Gastroesophageal sphincter (tissue), 4 donors: Measurements from ENCODE around the gene TAAR8. TPM values are rescaled to one million over a fixed set of nuclear protein-coding genes. Genes with fewer than 3 reads are reported as not detected.
"Not testable (repeated sequence)": the region's sequence is repeated elsewhere in the genome, so short reads cannot be mapped to it uniquely, and the experiment has no call there.

ENCODE experiments used
- ATAC-seq: fragments of 150-250 bp; one replicate; pipeline ENCODE4 v1.9.1; 2016; ENCODE audit warnings: mild to moderate bottlenecking, moderate library complexity
- H3K27ac ChIP-seq, 4 donors: fragments of 200-600 bp; sonication (generic) in 3 of 4; 1 replicate in 3 of 4; 2 replicates in 1 of 4; pipeline ENCODE4 v1.5.1; 2016 to 2019
- H3K27me3 ChIP-seq: fragments of 200-600 bp; sonication (generic); one replicate; pipeline ENCODE4 v1.5.1; 2019
- H3K36me3 ChIP-seq, 2 donors: fragments of 200-600 bp; sonication (generic); one replicate each; pipeline ENCODE4 v1.5.1; 2019; ENCODE audit warnings: control low read depth in 1 of 2
- H3K4me1 ChIP-seq, 3 donors: fragments of 200-600 bp; sonication (generic); 1 replicate in 2 of 3; 2 replicates in 1 of 3; pipeline ENCODE4 v1.5.1; 2016 to 2019; ENCODE audit warnings: control low read depth in 2 of 3
- H3K4me3 ChIP-seq, 2 donors: fragments of 200-600 bp; sonication (generic); one replicate each; pipeline ENCODE4 v1.5.1; 2019; ENCODE audit warnings: mild to moderate bottlenecking in 1 of 2, moderate library complexity in 1 of 2
- H3K9me3 ChIP-seq, 3 donors: fragments of 200-600 bp; sonication (generic); one replicate each; pipeline ENCODE4 v1.5.1; 2017 to 2019; ENCODE audit warnings: control low read depth in 2 of 3
- CTCF ChIP-seq, 4 experiments: fragments of 200-600 bp in 2 of 4; fragments of 450-650 bp in 2 of 4; sonication (generic) in 1 of 4; IDR thresholded peaks; one replicate each; pipeline ENCODE4 v1.5.1; 2017 to 2019; ENCODE audit warnings: antibody characterized with exemption in 4 of 4, mild to moderate bottlenecking in 2 of 4, moderate library complexity in 2 of 4
- EP300 ChIP-seq: sonication (generic); formaldehyde crosslinking; IDR thresholded peaks from one replicate; pipeline ENCODE4 v1.6.1; 2017; ENCODE audit warnings: antibody characterized with exemption, mild to moderate bottlenecking
- POLR2A ChIP-seq, 2 donors: fragments of 450-650 bp; IDR thresholded peaks; one replicate each; pipeline ENCODE4 v1.6.1; 2017; ENCODE audit warnings: antibody characterized with exemption in 2 of 2, mild to moderate bottlenecking in 2 of 2, moderate library complexity in 1 of 2
- POLR2AphosphoS5 ChIP-seq: sonication (generic); formaldehyde crosslinking; IDR thresholded peaks from one replicate; pipeline ENCODE4 v1.6.1; 2017; ENCODE audit warnings: antibody characterized with exemption
- WGBS, 2 donors: methylation state at CpG; one replicate each; pipeline ENCODE4 v1.1.5; 2018; ENCODE audit warnings: low coverage in 1 of 2; 5-methylcytosine and 5-hydroxymethylcytosine counted together
- total RNA-seq, 4 donors: library from RNA; depleted of rRNA; stranded (reverse); fragments of >200 nt; gene quantifications; one replicate each; pipeline ENCODE4 v1.1.0, GENCODE V29; 2016

TAAR8 gene
- total RNA-seq, 4 donors from 2014 or later: not detected

GRCh38 chr6:132537977-132538376 is 14.5 kb upstream of the TAAR8 start, which contains the start of gene TAAR9:
TAAR9 (plus strand) TSS chr6:132538277; CDS start chr6:132538290, 13 bp downstream.
- ATAC-seq: no peak
- H3K4me3 ChIP-seq: no peak within 1 kb of the TSS
- H3K27ac ChIP-seq: no peak within 1 kb of the TSS
- no peaks in the 10 kb centered on the region for H3K27me3 ChIP-seq
- no peaks in the 10 kb centered on the region for H3K4me1 ChIP-seq
- H3K36me3 ChIP-seq: no peaks in the 10 kb centered on the region
- H3K9me3 ChIP-seq: no peaks in the 10 kb centered on the region
- TF ChIP-seq POLR2AphosphoS5 (no peak), CTCF (IDR thresholded peaks at IDR 0.05) (no peak)
- 77 to 87% methylated on average over 4 of the region's 4 CpGs for WGBS, 2 donors

GRCh38 chr6:132544826-132545225 is 7.6 kb upstream of the TAAR8 start:
- H3K4me1 ChIP-seq: no peaks in the 10 kb centered on the region

GRCh38 chr6:132548746-132549463 is 3.6 kb upstream of the TAAR8 start:
- whole genome bisulfite sequencing, 2 donors: 81 to 88% methylated on average over 3 to 4 of the region's 4 CpGs
- no peak for ATAC-seq

More at GRCh38 chr6:132544826-132545225, 7.6 kb upstream of the TAAR8 start:
- no peak for ATAC-seq
- no peaks in the 10 kb centered on the region for H3K36me3 ChIP-seq
- H3K27ac ChIP-seq: no peak overlapping the region
- TF ChIP-seq POLR2A (IDR thresholded peaks at IDR 0.05): no peak
- TF ChIP-seq EP300: no peak
- TF ChIP-seq POLR2AphosphoS5: no peak
- no peak for TF ChIP-seq CTCF (IDR thresholded peaks at IDR 0.05)
- H3K27me3 ChIP-seq: no peaks in the 10 kb centered on the region
- no peaks in the 10 kb centered on the region for H3K9me3 ChIP-seq
- H3K4me3 ChIP-seq: no peak overlapping the region

GRCh38 chr6:132551214-132551613 is 1.3 kb upstream of the TAAR8 start:
- Histone ChIP-seq H3K36me3 (no peaks in the 10 kb centered on the region), H3K27ac (no peak overlapping the region), H3K9me3 (no peaks in the 10 kb centered on the region), H3K4me1 (no peaks in the 10 kb centered on the region), H3K4me3 (no peak overlapping the region), H3K27me3 (peaks cover 7% of the 10 kb centered on the region)
- WGBS, 2 donors: 83% methylated on average over 4 of the region's 4 CpGs; no CpG with 5 or more reads in 1 of the 2 donors
- TF ChIP-seq CTCF (IDR thresholded peaks at IDR 0.05) (no peak), POLR2AphosphoS5 (no peak), POLR2A (IDR thresholded peaks at IDR 0.05) (no peak), EP300 (no peak)
- no peak for ATAC-seq

More at GRCh38 chr6:132548746-132549463, 3.6 kb upstream of the TAAR8 start:
- peaks cover 7% of the 10 kb centered on the region for H3K27me3 ChIP-seq
- no peak overlapping the region for H3K4me3 ChIP-seq
- H3K4me1 ChIP-seq: no peaks in the 10 kb centered on the region
- H3K9me3 ChIP-seq: no peaks in the 10 kb centered on the region
- no peaks in the 10 kb centered on the region for H3K36me3 ChIP-seq
- TF ChIP-seq POLR2A (IDR thresholded peaks at IDR 0.05): no peak
- no peak for TF ChIP-seq POLR2AphosphoS5
- no peak for TF ChIP-seq EP300
- TF ChIP-seq CTCF (IDR thresholded peaks at IDR 0.05): no peak
- H3K27ac ChIP-seq: no peak overlapping the region

GRCh38 chr6:132560087-132560486 is 7.6 kb downstream of the TAAR8 start:
- not testable (repeated sequence) for H3K4me3 ChIP-seq, H3K9me3 ChIP-seq, ATAC-seq, H3K27ac ChIP-seq, H3K27me3 ChIP-seq, H3K36me3 ChIP-seq, H3K4me1 ChIP-seq
- WGBS, 2 donors: 72 to 94% methylated on average over 3 of the region's 3 CpGs
